ENCODE measurements around the gene SMIM41. TPM values are rescaled to one million over a fixed set of nuclear protein-coding genes. Genes with fewer than 3 reads are reported as not detected.

SMIM41 gene
- polyA plus RNA-seq, 2 of the 4 experiments (the other 2 are of a cell fraction) = not detected

DNA sequence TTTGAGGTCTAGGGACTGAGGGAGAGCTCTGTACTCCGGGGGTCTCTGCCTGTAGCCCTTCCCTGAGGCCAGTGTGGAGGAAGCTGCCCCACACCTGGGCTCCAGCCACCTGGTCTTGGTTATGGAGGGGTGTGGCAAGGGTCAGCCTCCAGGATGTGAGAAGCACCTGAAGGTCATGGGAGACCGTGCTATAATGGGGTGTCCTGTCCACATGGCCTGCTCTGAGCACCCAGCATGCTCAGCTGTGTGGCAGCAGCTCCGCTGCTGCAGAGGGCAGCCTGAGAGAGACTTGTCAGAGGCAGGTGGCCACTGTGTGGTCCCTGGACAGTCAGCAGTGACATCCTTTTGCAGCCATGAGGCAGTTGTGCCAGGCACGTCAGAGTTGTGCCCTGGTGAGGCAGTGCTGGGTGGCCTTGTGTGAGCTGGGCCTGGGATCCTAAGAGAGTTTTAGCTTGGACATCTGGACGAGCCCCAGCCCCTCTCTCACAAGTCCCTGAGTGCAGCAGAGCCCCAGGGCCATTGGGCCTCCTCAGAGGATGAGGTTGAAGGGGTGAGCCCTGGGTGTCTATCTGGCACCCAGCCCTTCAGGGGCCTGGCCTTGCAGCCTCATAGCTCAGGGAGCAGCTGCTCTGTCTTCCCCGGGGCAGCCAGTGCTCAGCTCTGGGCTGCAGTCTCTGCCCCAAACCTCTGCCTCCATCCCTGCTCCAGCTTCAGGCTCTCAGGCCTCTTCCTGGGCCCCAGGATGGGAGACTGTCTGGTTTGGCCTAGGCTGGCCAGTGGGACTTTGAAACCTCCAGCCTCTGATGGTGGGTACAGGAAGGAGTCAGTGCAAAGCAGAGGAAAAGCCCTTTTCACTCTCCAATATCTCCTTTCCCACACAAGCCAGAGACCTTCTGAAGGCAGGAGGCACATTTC lies 17.1 kb upstream of the SMIM41 start:
- ATAC-seq = peak; percentile 2 to 5
- H3K4me1 ChIP-seq = peaks cover 16% of the 10 kb centered on the region
- H3K27ac ChIP-seq = peak overlapping the region in 1 of 2 experiments; percentile 81; a peak in 3 of 6 replicates
- POLR2A ChIA-PET = interaction anchor here (0.9 kb wide), 1 partner anchor 11 kb away, joined by 5 read pairs; the partner anchor contains the start of gene NR4A1
- TF ChIP-seq ZSCAN20 (CRISPR knock-in tag; IDR thresholded peaks at IDR 0.05) (no peak), POLR2AphosphoS2 (conservative IDR thresholded peaks at IDR 0.05; ENCODE audit: low read length) (peak; percentile 62; the same call in 1 of the 2 replicates), E2F6 (IDR thresholded peaks at IDR 0.05; ENCODE audit: borderline replicate concordance, low read depth) (no peak)
- DNase-seq (ENCODE audit: low read depth in 1 of 2, low spot score in 1 of 2) = no peak
- H3K4me2 ChIP-seq = no peak overlapping the region
- WGBS (ENCODE audit: missing lambda C conversion rate) = 91% methylated on average over 4 of the region's 6 CpGs
- CTCF ChIA-PET = interaction anchor here (0.5 to 42.5 kb wide), 4 partner anchors 11 to 173 kb away, joined by 3 to 1730 read pairs (median 140); partner anchors contain the start of genes NR4A1 and SMIM41
- H3K4me3 ChIP-seq = no peak overlapping the region
- no peak for FAIRE-seq
- no peaks in the 10 kb centered on the region for H3K9me3 ChIP-seq

DNA sequence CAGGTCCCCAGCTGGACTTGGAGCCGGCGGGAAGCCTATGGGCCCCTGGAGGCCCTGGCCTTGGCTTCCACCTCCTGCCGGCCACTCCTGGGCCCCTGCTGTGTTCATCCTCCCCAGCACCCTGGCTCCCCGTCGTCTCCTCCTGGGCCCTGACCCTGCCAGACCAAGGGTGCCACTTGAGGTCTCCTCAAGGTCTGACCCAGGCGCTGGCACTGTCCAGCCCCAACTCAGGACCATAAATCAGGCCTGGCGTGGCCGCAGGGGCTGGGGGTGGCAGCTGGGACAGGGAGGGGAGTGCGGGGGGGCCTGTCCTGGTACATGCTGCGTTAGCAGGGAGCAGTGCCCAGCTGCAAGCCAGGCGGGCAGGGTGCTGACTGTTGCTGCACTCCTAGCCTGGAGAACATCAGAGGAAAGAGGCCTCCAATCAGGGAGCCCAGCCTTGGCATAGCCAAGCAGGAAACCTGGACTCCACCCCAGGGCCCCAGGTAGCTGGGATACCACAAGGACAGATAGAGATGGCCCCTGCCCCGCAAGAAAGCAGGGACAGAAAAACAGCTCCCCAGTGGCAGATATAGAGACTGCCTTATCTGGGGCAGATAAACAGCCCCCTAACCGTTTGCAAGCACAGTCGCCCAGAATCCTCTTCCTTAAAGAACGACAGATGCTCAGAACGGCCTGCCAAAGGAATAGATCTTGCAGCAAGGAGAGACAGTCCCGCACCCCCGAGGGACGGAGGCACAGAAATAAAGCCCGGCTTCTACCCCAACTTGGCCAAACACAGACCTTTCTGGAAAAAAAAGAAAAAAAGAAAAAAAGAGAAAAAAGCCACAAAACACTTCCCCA lies 16.2 kb upstream of the SMIM41 start:
- FAIRE-seq (no peak), ATAC-seq (peak in 1 of 2 experiments; percentile 0; a peak in 2 of 6 replicates), DNase-seq (ENCODE audit: low read depth in 1 of 2, low spot score in 1 of 2) (no peak)
- ChIA-PET CTCF (interaction anchor here (6.2 to 42.5 kb wide), 3 partner anchors 12 to 35 kb away, joined by 25 to 1730 read pairs (median 256); partner anchors contain the start of genes NR4A1 and SMIM41), POLR2A (interaction anchor here (0.9 to 2.8 kb wide), 2 partner anchors 12 kb away, joined by 5 to 11 read pairs; partner anchors contain the start of gene NR4A1)
- H3K4me2 ChIP-seq = peak overlapping the region; percentile 52
- TF ChIP-seq MAFK (IDR thresholded peaks at IDR 0.05; ENCODE audit: partially characterized antibody) (no peak), EHF (CRISPR knock-in tag; IDR thresholded peaks at IDR 0.05) (no peak), BHLHE40 (IDR thresholded peaks at IDR 0.05; ENCODE audit: low read depth, low read length) (no peak), CHD4 (IDR thresholded peaks at IDR 0.05; ENCODE audit: borderline replicate concordance) (no peak), HMGXB4 (CRISPR knock-in tag; IDR thresholded peaks at IDR 0.05; ENCODE audit: borderline replicate concordance) (no peak), CHD2 (IDR thresholded peaks at IDR 0.05; ENCODE audit: low read length, partially characterized antibody) (no peak)
- peak overlapping the region; percentile 53 to 81; a peak in 5 of 6 replicates for H3K27ac ChIP-seq
- no peaks in the 10 kb centered on the region for H3K9me3 ChIP-seq
- 90% methylated on average over 14 of the region's 20 CpGs for WGBS (ENCODE audit: missing lambda C conversion rate)
- H3K4me1 ChIP-seq = peaks cover 16% of the 10 kb centered on the region
- H3K4me3 ChIP-seq = no peak overlapping the region

DNA sequence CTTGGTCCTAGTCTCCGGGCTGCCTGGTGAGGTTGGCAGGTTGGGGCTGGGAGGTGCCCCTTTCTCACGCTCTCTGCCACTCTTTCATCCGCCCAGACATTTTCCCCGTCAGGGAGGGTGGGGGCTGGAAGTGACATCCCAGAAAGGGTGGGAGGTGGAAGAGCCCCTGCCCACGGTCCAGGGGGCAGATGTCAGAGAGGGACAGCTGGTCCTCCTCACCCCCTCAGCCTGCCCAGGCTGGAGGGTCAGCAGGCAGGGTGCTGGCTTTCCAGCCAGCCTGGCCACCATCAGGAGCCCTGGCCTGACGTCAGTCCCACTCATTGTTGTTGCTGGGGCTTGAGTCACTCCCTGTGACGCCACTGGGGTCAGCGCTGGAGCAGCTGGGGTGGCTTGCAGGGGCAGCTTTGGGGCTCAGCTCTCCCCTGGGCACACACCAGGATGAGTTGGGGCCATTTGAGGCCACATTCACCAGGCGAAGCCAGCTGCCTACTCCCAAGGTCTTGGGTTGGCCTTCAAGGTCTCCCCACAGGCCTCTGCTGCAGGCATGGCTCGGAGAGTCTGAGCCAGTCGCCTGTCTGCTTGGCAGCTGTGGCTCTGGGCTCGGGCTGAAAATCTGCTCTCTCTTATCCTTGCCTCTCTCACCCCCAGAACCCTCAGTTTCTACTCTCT lies 15.4 kb upstream of the SMIM41 start:
- Histone ChIP-seq H3K4me1 (peaks cover 16% of the 10 kb centered on the region), H3K4me2 (peak overlapping the region; percentile 52), H3K27ac (peak overlapping the region; percentile 53 to 81; a peak in 5 of 6 replicates), H3K4me3 (no peak overlapping the region), H3K9me3 (no peaks in the 10 kb centered on the region)
- CTCF ChIA-PET = interaction anchor here (6.2 to 42.5 kb wide), 3 partner anchors 13 to 36 kb away, joined by 25 to 1730 read pairs (median 256); partner anchors contain the start of genes NR4A1 and SMIM41
- ATAC-seq = 0 out of 6 replicates have a peak, but pooled peaks of 1 of the 2 experiments have one; percentile 0
- TF ChIP-seq NFE2L2 (conservative IDR thresholded peaks at IDR 0.05; ENCODE audit: low read length) (no peak), CBX2 (IDR thresholded peaks at IDR 0.05; ENCODE audit: borderline replicate concordance, low read depth) (no peak), NR3C1 (IDR thresholded peaks at IDR 0.05) (no peak), HDAC2 (IDR thresholded peaks at IDR 0.05) (no peak), FOSL2 (IDR thresholded peaks at IDR 0.05) (no peak), FOSL2 (CRISPR knock-in tag; IDR thresholded peaks at IDR 0.05) (peak; percentile 59)
- 62% methylated on average over 12 of the region's 12 CpGs for WGBS (ENCODE audit: missing lambda C conversion rate)
- peak in 1 of 2 experiments; percentile 70 for DNase-seq (ENCODE audit: low read depth in 1 of 2, low spot score in 1 of 2)
- no peak for FAIRE-seq
- POLR2A ChIA-PET = interaction anchor here (2.8 kb wide), 1 partner anchor 13 kb away, joined by 11 read pairs; the partner anchor contains the start of gene NR4A1
